ENCODE results near the gene CHCHD1.
"Not testable (repeated sequence)": the region's sequence is repeated elsewhere in the genome, so short reads cannot be mapped to it uniquely, and the experiment has no call there.

CHCHD1 gene

GRCh38 chr10:73817826-73818225, 36.0 kb downstream of the CHCHD1 start:
- Histone ChIP-seq H3K27me3 (ENCODE audit: insufficient read depth, low read length) (no peaks in the 10 kb centered on the region), H3K4me3 (ENCODE audit: low read length) (no peak overlapping the region), H3K36me3 (ENCODE audit: insufficient read depth, low read depth, low read length) (peaks cover 26% of the 10 kb centered on the region), H3K9ac (ENCODE audit: low read depth, low read length) (no peak overlapping the region), H3K27ac (ENCODE audit: low read length) (no peak overlapping the region), H3K9me3 (ENCODE audit: insufficient read depth, low read depth, low read length) (no peaks in the 10 kb centered on the region), H3K4me1 (ENCODE audit: insufficient read depth, low read length) (no peaks in the 10 kb centered on the region)

GRCh38 chr10:73818402-73818801, 36.6 kb downstream of the CHCHD1 start:
- H3K9ac ChIP-seq (ENCODE audit: low read depth, low read length) = no peak overlapping the region
- no peaks in the 10 kb centered on the region for H3K9me3 ChIP-seq (ENCODE audit: insufficient read depth, low read depth, low read length)
- no peaks in the 10 kb centered on the region for H3K4me1 ChIP-seq (ENCODE audit: insufficient read depth, low read length)
- no peak overlapping the region for H3K27ac ChIP-seq (ENCODE audit: low read length)
- no peak overlapping the region for H3K4me3 ChIP-seq (ENCODE audit: low read length)
- peaks cover 27% of the 10 kb centered on the region for H3K36me3 ChIP-seq (ENCODE audit: insufficient read depth, low read depth, low read length)
- H3K27me3 ChIP-seq (ENCODE audit: insufficient read depth, low read length) = no peaks in the 10 kb centered on the region

- Histone ChIP-seq H3K27ac (ENCODE audit: low read length) (no peak overlapping the region), H3K9ac (ENCODE audit: low read depth, low read length) (no peak overlapping the region), H3K36me3 (ENCODE audit: insufficient read depth, low read depth, low read length) (peaks cover 27% of the 10 kb centered on the region), H3K4me1 (ENCODE audit: insufficient read depth, low read length) (no peaks in the 10 kb centered on the region), H3K27me3 (ENCODE audit: insufficient read depth, low read length) (no peaks in the 10 kb centered on the region), H3K4me3 (ENCODE audit: low read length) (no peak overlapping the region), H3K9me3 (ENCODE audit: insufficient read depth, low read depth, low read length) (no peaks in the 10 kb centered on the region)
Measured at GRCh38 chr10:73819081-73819480, 37.2 kb downstream of the CHCHD1 start.

GRCh38 chr10:73819513-73820093, 37.8 kb downstream of the CHCHD1 start:
- H3K36me3 ChIP-seq (ENCODE audit: insufficient read depth, low read depth, low read length) = peaks cover 25% of the 10 kb centered on the region; the same call in 1 of the 2 replicates
- no peak overlapping the region for H3K9ac ChIP-seq (ENCODE audit: low read depth, low read length)
- H3K4me3 ChIP-seq (ENCODE audit: low read length) = no peak overlapping the region
- no peaks in the 10 kb centered on the region for H3K9me3 ChIP-seq (ENCODE audit: insufficient read depth, low read depth, low read length)
- no peak overlapping the region for H3K27ac ChIP-seq (ENCODE audit: low read length)
- no peaks in the 10 kb centered on the region for H3K27me3 ChIP-seq (ENCODE audit: insufficient read depth, low read length)
- no peaks in the 10 kb centered on the region for H3K4me1 ChIP-seq (ENCODE audit: insufficient read depth, low read length)

GRCh38 chr10:73823391-73823790, 41.5 kb downstream of the CHCHD1 start:
- no peaks in the 10 kb centered on the region for H3K27me3 ChIP-seq (ENCODE audit: insufficient read depth, low read length)
- H3K9ac ChIP-seq (ENCODE audit: low read depth, low read length) = no peak overlapping the region
- H3K4me1 ChIP-seq (ENCODE audit: insufficient read depth, low read length) = no peaks in the 10 kb centered on the region
- H3K9me3 ChIP-seq (ENCODE audit: insufficient read depth, low read depth, low read length) = no peaks in the 10 kb centered on the region
- no peak overlapping the region for H3K27ac ChIP-seq (ENCODE audit: low read length)
- no peak overlapping the region for H3K4me3 ChIP-seq (ENCODE audit: low read length)
- H3K36me3 ChIP-seq (ENCODE audit: insufficient read depth, low read depth, low read length) = peaks cover 25% of the 10 kb centered on the region; the same call in 1 of the 2 replicates

- Histone ChIP-seq H3K36me3 (ENCODE audit: insufficient read depth, low read depth, low read length) (peaks cover 25% of the 10 kb centered on the region; the same call in 1 of the 2 replicates), H3K9ac (ENCODE audit: low read depth, low read length) (no peak overlapping the region), H3K4me1 (ENCODE audit: insufficient read depth, low read length) (no peaks in the 10 kb centered on the region), H3K4me3 (ENCODE audit: low read length) (no peak overlapping the region), H3K27ac (ENCODE audit: low read length) (no peak overlapping the region), H3K9me3 (ENCODE audit: insufficient read depth, low read depth, low read length) (no peaks in the 10 kb centered on the region), H3K27me3 (ENCODE audit: insufficient read depth, low read length) (no peaks in the 10 kb centered on the region)
Measured at GRCh38 chr10:73824146-73824725, 42.4 kb downstream of the CHCHD1 start.

- H3K9me3 ChIP-seq (ENCODE audit: insufficient read depth, low read depth, low read length) = no peaks in the 10 kb centered on the region
- no peaks in the 10 kb centered on the region for H3K27me3 ChIP-seq (ENCODE audit: insufficient read depth, low read length)
- no peak overlapping the region for H3K27ac ChIP-seq (ENCODE audit: low read length)
- no peaks in the 10 kb centered on the region for H3K4me1 ChIP-seq (ENCODE audit: insufficient read depth, low read length)
- H3K9ac ChIP-seq (ENCODE audit: low read depth, low read length) = no peak overlapping the region
- no peak overlapping the region for H3K4me3 ChIP-seq (ENCODE audit: low read length)
- peaks cover 30% of the 10 kb centered on the region for H3K36me3 ChIP-seq (ENCODE audit: insufficient read depth, low read depth, low read length)
Measured at GRCh38 chr10:73827346-73828089, 45.7 kb downstream of the CHCHD1 start.

GRCh38 chr10:73828161-73828560, 46.3 kb downstream of the CHCHD1 start:
- Histone ChIP-seq H3K4me1 (ENCODE audit: insufficient read depth, low read length) (no peaks in the 10 kb centered on the region), H3K27me3 (ENCODE audit: insufficient read depth, low read length) (no peaks in the 10 kb centered on the region), H3K27ac (ENCODE audit: low read length) (no peak overlapping the region), H3K4me3 (ENCODE audit: low read length) (no peak overlapping the region), H3K9ac (ENCODE audit: low read depth, low read length) (no peak overlapping the region), H3K36me3 (ENCODE audit: insufficient read depth, low read depth, low read length) (peaks cover 30% of the 10 kb centered on the region), H3K9me3 (ENCODE audit: insufficient read depth, low read depth, low read length) (no peaks in the 10 kb centered on the region)

GRCh38 chr10:73829090-73829489, 47.2 kb downstream of the CHCHD1 start:
- not testable (repeated sequence) for H3K27ac ChIP-seq (ENCODE audit: low read length); H3K9ac ChIP-seq (ENCODE audit: low read depth, low read length); H3K9me3 ChIP-seq (ENCODE audit: insufficient read depth, low read depth, low read length); H3K27me3 ChIP-seq (ENCODE audit: insufficient read depth, low read length); H3K4me3 ChIP-seq (ENCODE audit: low read length); H3K4me1 ChIP-seq (ENCODE audit: insufficient read depth, low read length)
- peaks cover 22% of the 10 kb centered on the region for H3K36me3 ChIP-seq (ENCODE audit: insufficient read depth, low read depth, low read length)

Data from iPS-20b (cell line).